ENCODE results near the gene ZEB2. TPM values are rescaled to one million over a fixed set of nuclear protein-coding genes. Genes with fewer than 3 reads are reported as not detected.

ZEB2 gene
- total RNA-seq, 5 donors from 2014 or later (not counting 1 experiment from before 2014, with no cell fraction given): 8.9 to 106 (median 23.7) TPM

- no peak overlapping the region for H3K27ac Mint-ChIP-seq
- Histone ChIP-seq H3K36me3 (ENCODE audit: control insufficient read depth in 2 of 2, extremely low read depth in 1 of 2, insufficient read depth in 1 of 2, low read length in 1 of 2) (no peaks in the 10 kb centered on the region), H3K4me3 (ENCODE audit: control insufficient read depth in 1 of 2, extremely low read depth in 1 of 2, low read length in 1 of 2) (no peak overlapping the region), H3K9me3 (no peaks in the 10 kb centered on the region), H3K27ac (ENCODE audit: low read length) (no peak overlapping the region), H3K27me3 (replicated peaks in 1 of 2; ENCODE audit: control insufficient read depth in 2 of 2, extremely low read depth in 1 of 2, insufficient read depth in 2 of 2, low read length in 1 of 2) (no peaks in the 10 kb centered on the region), H3K4me1 (ENCODE audit: control insufficient read depth in 1 of 2, extremely low read depth in 1 of 2, insufficient read depth in 2 of 2, low read length in 2 of 2) (no peaks in the 10 kb centered on the region)
- POLR2A ChIA-PET: no interaction called here
- no peaks in the 10 kb centered on the region for H3K27me3 Mint-ChIP-seq
- H3K36me3 Mint-ChIP-seq: no peaks in the 10 kb centered on the region
- no peaks in the 10 kb centered on the region for H3K9me3 Mint-ChIP-seq
- H3K4me3 Mint-ChIP-seq: no peak overlapping the region
- DNase-seq (no peak), ATAC-seq (replicated peaks in 1 of 4) (no peak)
- CTCF ChIA-PET: interaction anchor here in 1 of 2 donors (0.6 kb wide), 1 partner anchor 12 kb away, joined by 4 read pairs; no protein-coding TSS in a partner anchor
- no peaks in the 10 kb centered on the region for H3K4me1 Mint-ChIP-seq
- no CpG with 5 or more reads among the region's 3 CpGs for WGBS (ENCODE audit: insufficient coverage)
Measured at GRCh38 chr2:144358374-144358964, 161.4 kb downstream of the ZEB2 start.

DNA sequence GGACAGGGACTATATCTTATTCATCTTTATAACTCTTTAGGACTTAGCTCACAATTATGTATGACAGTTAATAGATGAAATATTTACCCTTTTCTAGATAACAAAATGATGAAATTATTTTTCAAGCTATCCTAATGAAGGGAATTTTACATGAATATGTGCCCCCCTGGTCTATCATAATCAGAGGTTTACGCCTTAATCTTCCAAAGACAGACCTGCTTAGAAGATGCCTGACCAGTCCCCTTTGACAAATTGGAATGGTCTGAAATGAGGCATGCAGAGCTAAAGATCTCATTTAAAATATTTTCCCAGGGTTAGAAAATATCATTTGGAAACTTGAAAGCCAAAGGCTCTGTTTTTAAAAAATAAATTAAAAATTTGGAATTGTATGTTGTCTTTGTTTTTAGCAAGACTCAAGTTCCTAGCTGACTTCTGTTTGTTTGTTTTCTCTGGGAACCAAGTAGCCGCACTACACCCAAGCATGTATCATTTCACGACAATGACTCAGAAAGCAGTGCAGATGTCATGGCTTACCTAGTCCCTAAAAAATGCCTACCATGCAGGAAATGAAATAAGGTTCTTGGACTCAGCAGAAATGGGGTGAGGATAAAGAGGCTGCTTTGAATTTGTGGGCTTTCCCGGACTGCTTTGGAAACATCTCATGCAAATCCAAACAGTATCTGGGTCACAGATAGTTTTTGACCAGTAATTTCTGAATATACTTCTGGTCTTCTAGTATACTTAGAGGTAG lies 162.1 kb downstream of the ZEB2 start:
- Histone ChIP-seq H3K36me3 (ENCODE audit: control insufficient read depth in 2 of 2, extremely low read depth in 1 of 2, insufficient read depth in 1 of 2, low read length in 1 of 2) (no peaks in the 10 kb centered on the region), H3K4me1 (ENCODE audit: control insufficient read depth in 1 of 2, extremely low read depth in 1 of 2, insufficient read depth in 2 of 2, low read length in 2 of 2) (no peaks in the 10 kb centered on the region), H3K27me3 (replicated peaks in 1 of 2; ENCODE audit: control insufficient read depth in 2 of 2, extremely low read depth in 1 of 2, insufficient read depth in 2 of 2, low read length in 1 of 2) (no peaks in the 10 kb centered on the region), H3K27ac (ENCODE audit: low read length) (no peak overlapping the region), H3K9me3 (no peaks in the 10 kb centered on the region), H3K4me3 (ENCODE audit: control insufficient read depth in 1 of 2, extremely low read depth in 1 of 2, low read length in 1 of 2) (no peak overlapping the region)
- no CpG with 5 or more reads among the region's 4 CpGs for WGBS (ENCODE audit: insufficient coverage)
- Mint-ChIP-seq H3K27me3 (no peaks in the 10 kb centered on the region), H3K4me3 (no peak overlapping the region), H3K27ac (no peak overlapping the region), H3K4me1 (no peaks in the 10 kb centered on the region), H3K9me3 (no peaks in the 10 kb centered on the region), H3K36me3 (no peaks in the 10 kb centered on the region)
- ChIA-PET CTCF (interaction anchor here in 1 of 2 donors (0.6 kb wide), 1 partner anchor 13 kb away, joined by 4 read pairs; no protein-coding TSS in a partner anchor), POLR2A (no interaction called here)
- ATAC-seq (replicated peaks in 1 of 4): no peak
- no peak for DNase-seq

GRCh38 chr2:144356402-144356801 lies 163.5 kb downstream of the ZEB2 start:
- WGBS (ENCODE audit: insufficient coverage): 63% methylated on average over 1 of the region's 3 CpGs
- Mint-ChIP-seq H3K4me1 (no peaks in the 10 kb centered on the region), H3K27ac (no peak overlapping the region), H3K36me3 (no peaks in the 10 kb centered on the region), H3K27me3 (no peaks in the 10 kb centered on the region), H3K4me3 (no peak overlapping the region), H3K9me3 (no peaks in the 10 kb centered on the region)
- DNase-seq: no peak
- H3K36me3 ChIP-seq (ENCODE audit: control insufficient read depth in 2 of 2, extremely low read depth in 1 of 2, insufficient read depth in 1 of 2, low read length in 1 of 2): no peaks in the 10 kb centered on the region
- H3K4me3 ChIP-seq (ENCODE audit: control insufficient read depth in 1 of 2, extremely low read depth in 1 of 2, low read length in 1 of 2): no peak overlapping the region
- no peak overlapping the region for H3K27ac ChIP-seq (ENCODE audit: low read length)
- ChIA-PET POLR2A (no interaction called here), CTCF (no interaction called here)
- no peaks in the 10 kb centered on the region for H3K9me3 ChIP-seq
- H3K27me3 ChIP-seq (replicated peaks in 1 of 2; ENCODE audit: control insufficient read depth in 2 of 2, extremely low read depth in 1 of 2, insufficient read depth in 2 of 2, low read length in 1 of 2): no peaks in the 10 kb centered on the region
- no peak for ATAC-seq (replicated peaks in 1 of 4)
- H3K4me1 ChIP-seq (ENCODE audit: control insufficient read depth in 1 of 2, extremely low read depth in 1 of 2, insufficient read depth in 2 of 2, low read length in 2 of 2): no peaks in the 10 kb centered on the region

GRCh38 chr2:144354953-144355352 lies 165.0 kb downstream of the ZEB2 start:
- ATAC-seq (replicated peaks in 1 of 4): no peak
- ChIA-PET CTCF (interaction anchor here in 1 of 2 donors (0.6 kb wide), 1 partner anchor 1022 kb away, joined by 3 read pairs; no protein-coding TSS in a partner anchor), POLR2A (no interaction called here)
- Histone ChIP-seq H3K9me3 (no peaks in the 10 kb centered on the region), H3K27ac (ENCODE audit: low read length) (no peak overlapping the region), H3K27me3 (replicated peaks in 1 of 2; ENCODE audit: control insufficient read depth in 2 of 2, extremely low read depth in 1 of 2, insufficient read depth in 2 of 2, low read length in 1 of 2) (no peaks in the 10 kb centered on the region), H3K4me3 (ENCODE audit: control insufficient read depth in 1 of 2, extremely low read depth in 1 of 2, low read length in 1 of 2) (no peak overlapping the region), H3K4me1 (ENCODE audit: control insufficient read depth in 1 of 2, extremely low read depth in 1 of 2, insufficient read depth in 2 of 2, low read length in 2 of 2) (no peaks in the 10 kb centered on the region), H3K36me3 (ENCODE audit: control insufficient read depth in 2 of 2, extremely low read depth in 1 of 2, insufficient read depth in 1 of 2, low read length in 1 of 2) (no peaks in the 10 kb centered on the region)
- Mint-ChIP-seq H3K4me1 (no peaks in the 10 kb centered on the region), H3K27me3 (no peaks in the 10 kb centered on the region), H3K4me3 (no peak overlapping the region), H3K27ac (no peak overlapping the region), H3K36me3 (no peaks in the 10 kb centered on the region), H3K9me3 (no peaks in the 10 kb centered on the region)
- DNase-seq: no peak
- WGBS (ENCODE audit: insufficient coverage): 83% methylated on average over 1 of the region's 3 CpGs

- CTCF ChIA-PET: no interaction called here
- no peaks in the 10 kb centered on the region for H3K36me3 ChIP-seq (ENCODE audit: control insufficient read depth in 2 of 2, extremely low read depth in 1 of 2, insufficient read depth in 1 of 2, low read length in 1 of 2)
- H3K27ac ChIP-seq (ENCODE audit: low read length): no peak overlapping the region
- Mint-ChIP-seq H3K36me3 (no peaks in the 10 kb centered on the region), H3K9me3 (no peaks in the 10 kb centered on the region), H3K4me3 (no peak overlapping the region), H3K27ac (no peak overlapping the region), H3K27me3 (no peaks in the 10 kb centered on the region), H3K4me1 (no peaks in the 10 kb centered on the region)
- DNase-seq (no peak), ATAC-seq (replicated peaks in 1 of 4) (no peak)
- H3K27me3 ChIP-seq (replicated peaks in 1 of 2; ENCODE audit: control insufficient read depth in 2 of 2, extremely low read depth in 1 of 2, insufficient read depth in 2 of 2, low read length in 1 of 2): no peaks in the 10 kb centered on the region
- no peaks in the 10 kb centered on the region for H3K4me1 ChIP-seq (ENCODE audit: control insufficient read depth in 1 of 2, extremely low read depth in 1 of 2, insufficient read depth in 2 of 2, low read length in 2 of 2)
- POLR2A ChIA-PET: no interaction called here
- WGBS (ENCODE audit: insufficient coverage): 96% methylated on average over 3 of the region's 5 CpGs
- H3K9me3 ChIP-seq: no peaks in the 10 kb centered on the region
- H3K4me3 ChIP-seq (ENCODE audit: control insufficient read depth in 1 of 2, extremely low read depth in 1 of 2, low read length in 1 of 2): no peak overlapping the region
Measured at GRCh38 chr2:144351687-144352086, 168.2 kb downstream of the ZEB2 start.

GRCh38 chr2:144350151-144350802 lies 169.6 kb downstream of the ZEB2 start:
- ChIA-PET CTCF (interaction anchor here in 1 of 2 donors (0.7 kb wide), 1 partner anchor 106 kb away, joined by 10 read pairs; no protein-coding TSS in a partner anchor), POLR2A (interaction anchor here in 1 of 2 donors (0.6 kb wide), 1 partner anchor 186 kb away, joined by 7 read pairs; no protein-coding TSS in a partner anchor)
- Histone ChIP-seq H3K9me3 (no peaks in the 10 kb centered on the region), H3K27me3 (replicated peaks in 1 of 2; ENCODE audit: control insufficient read depth in 2 of 2, extremely low read depth in 1 of 2, insufficient read depth in 2 of 2, low read length in 1 of 2) (no peaks in the 10 kb centered on the region), H3K4me3 (ENCODE audit: control insufficient read depth in 1 of 2, extremely low read depth in 1 of 2, low read length in 1 of 2) (no peak overlapping the region), H3K36me3 (ENCODE audit: control insufficient read depth in 2 of 2, extremely low read depth in 1 of 2, insufficient read depth in 1 of 2, low read length in 1 of 2) (no peaks in the 10 kb centered on the region), H3K4me1 (ENCODE audit: control insufficient read depth in 1 of 2, extremely low read depth in 1 of 2, insufficient read depth in 2 of 2, low read length in 2 of 2) (no peaks in the 10 kb centered on the region), H3K27ac (ENCODE audit: low read length) (no peak overlapping the region)
- DNase-seq (no peak), ATAC-seq (replicated peaks in 1 of 4) (no peak)
- no peak overlapping the region for H3K27ac Mint-ChIP-seq
- H3K4me1 Mint-ChIP-seq: no peaks in the 10 kb centered on the region
- WGBS (ENCODE audit: insufficient coverage): 51% methylated on average over 3 of the region's 7 CpGs
- H3K4me3 Mint-ChIP-seq: no peak overlapping the region
- H3K36me3 Mint-ChIP-seq: no peaks in the 10 kb centered on the region
- H3K9me3 Mint-ChIP-seq: no peaks in the 10 kb centered on the region
- no peaks in the 10 kb centered on the region for H3K27me3 Mint-ChIP-seq

Measured in T-cell (primary cell).